GM18511 (cell line): ENCODE data around the gene PTHLH.

Experiments used
- ATAC-seq: cut with Tn5 transposase; IDR thresholded peaks from one replicate; pipeline ENCODE4 v1.9.1; 2021; ENCODE audit warnings: mild to moderate bottlenecking, moderate library complexity; ENCODE audit not compliant: unreplicated experiment

Gene PTHLH

DNA sequence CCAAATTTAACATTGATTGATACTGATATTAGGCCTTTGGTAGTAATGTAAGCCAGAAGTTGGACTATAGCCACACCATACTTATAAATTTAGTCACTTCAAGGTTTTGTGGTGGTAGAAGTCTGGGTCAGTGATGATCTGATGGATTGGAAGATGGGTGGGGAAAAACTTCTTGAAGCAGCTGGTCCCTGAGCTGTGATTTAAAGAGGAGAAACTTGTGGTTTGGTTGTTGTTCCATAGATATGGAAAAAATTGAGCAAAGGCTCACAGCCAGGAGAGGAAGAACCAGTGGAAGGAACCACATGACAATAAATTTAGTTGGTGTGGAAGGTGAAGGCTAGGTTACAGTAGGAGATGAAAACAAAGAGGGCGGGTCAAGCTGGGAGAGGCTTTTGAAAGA, 26.1 kb downstream of the PTHLH start:
- no peak for ATAC-seq

DNA sequence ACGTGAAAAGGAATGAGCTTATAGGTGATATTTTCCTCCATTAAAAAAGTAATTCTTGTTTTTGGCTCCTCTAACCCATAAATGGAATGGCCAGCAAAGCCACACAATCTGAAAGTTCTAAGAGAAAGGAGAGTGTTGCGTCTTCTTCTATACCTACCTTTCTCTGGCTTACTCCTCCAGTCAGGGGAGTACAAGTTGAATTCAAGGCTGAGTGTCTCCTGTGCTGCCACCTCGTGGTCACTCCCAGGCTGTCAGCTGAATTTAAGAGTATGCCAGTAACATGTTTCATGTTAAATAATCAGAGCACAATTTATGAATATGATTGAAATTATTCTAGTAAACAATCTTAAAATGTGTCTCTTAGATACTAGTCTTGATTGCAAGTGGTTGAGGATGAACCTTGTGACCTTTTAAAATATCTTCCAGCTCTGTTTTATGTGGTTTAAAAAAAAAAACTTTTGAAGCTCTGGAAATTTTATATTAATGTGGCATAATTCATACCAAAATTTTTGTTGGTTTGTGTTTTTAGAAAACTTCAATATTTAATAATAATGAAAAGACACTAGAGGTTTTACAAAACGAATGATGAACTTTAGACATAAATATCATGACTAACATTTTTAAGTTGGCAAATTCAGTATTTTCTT, 31.7 kb downstream of the PTHLH start:
- peak; percentile 89 for ATAC-seq

DNA sequence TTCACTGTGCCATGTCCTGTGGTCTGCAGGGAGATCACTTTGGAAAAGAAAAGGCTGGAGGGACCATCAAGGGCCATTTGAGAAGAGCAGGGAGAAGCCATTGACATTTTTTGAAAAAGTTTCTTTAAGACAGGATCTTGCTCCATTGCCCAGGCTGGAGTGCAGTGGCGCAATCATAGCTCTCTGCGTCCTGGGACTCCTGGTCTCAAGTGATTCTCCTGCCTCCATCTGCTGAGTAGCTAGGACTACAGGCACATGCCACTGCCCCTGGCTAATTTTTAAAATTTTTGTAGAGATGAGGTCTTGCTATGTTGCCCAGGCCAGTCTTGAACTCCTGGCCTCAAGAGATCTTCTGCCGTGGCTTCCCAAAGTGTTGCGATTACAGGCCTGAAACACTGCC, 32.3 kb downstream of the PTHLH start:
- ATAC-seq = no peak

DNA sequence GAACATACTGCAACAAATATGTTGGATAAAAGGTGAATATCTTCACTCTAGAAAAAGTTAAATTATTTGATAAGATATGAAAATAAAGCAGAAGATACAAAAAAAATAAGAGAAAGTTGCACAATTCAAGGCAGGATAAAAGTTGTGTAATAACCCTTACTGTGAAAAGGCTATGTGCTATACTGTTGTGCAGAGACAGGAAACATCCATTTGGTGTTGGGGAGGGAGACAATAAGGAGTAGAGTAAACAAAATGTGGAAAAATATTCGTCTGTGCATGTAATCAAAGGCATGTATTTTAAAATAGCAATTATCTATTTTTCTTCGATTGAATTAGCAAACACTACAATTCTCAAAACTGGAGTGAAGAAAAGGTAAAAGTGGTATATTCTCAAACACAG, 34.8 kb downstream of the PTHLH start:
- no peak for ATAC-seq

DNA sequence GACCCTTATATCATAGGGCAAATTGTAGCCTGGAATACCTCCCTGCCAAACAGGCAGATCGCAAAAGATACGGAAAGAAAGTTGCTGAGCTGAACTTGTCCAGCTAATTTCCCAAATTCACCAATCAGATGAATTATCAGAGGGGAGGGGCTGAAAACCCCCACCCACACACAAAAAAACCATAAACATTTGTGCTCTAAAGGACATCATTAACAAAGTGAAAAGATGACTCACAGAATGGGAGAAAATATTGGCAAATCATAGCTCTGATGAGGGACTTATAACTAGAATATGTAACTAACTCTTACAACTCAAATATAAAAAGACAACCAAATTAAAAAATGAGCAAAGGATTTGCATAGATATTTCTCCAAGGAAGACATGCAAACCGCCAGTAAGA, 36.3 kb downstream of the PTHLH start:
- ATAC-seq = no peak

DNA sequence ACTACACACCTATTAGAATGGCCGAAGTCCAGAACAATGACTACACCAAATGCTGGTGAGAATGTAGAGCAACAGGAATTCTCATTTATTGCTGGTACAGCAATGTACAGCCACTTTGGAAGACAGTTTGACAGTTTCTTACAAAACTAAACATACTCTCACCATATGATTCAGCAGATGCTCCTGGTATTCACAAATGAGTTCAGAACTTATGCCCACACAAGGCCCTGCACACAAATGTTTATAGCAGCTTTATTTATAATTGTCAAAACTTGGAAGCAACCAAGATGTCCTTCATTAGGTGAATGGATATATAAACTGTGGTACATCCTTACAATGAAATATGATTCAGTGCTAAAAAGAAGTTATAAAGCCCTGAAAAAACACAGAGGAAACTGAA, 38.3 kb downstream of the PTHLH start:
- no peak for ATAC-seq

DNA sequence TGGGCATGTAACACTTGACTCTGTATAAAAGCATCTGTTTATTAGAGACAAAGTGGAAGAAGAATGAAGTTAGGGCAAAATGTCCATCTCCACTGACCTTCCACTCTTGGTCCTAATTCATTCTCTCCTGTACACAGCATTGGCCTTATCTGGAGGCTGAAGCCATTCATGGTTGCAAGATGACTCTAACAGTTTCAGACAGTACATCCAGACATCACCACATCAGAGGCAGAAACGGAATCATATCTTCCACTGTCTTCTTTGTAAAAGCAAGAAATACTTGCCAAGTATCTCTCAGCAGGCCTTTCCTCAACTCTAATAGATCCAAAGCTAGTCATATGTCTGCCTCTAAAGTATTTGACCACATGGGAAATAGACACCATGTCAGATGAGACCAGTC, 41.1 kb downstream of the PTHLH start:
- ATAC-seq = no peak

DNA sequence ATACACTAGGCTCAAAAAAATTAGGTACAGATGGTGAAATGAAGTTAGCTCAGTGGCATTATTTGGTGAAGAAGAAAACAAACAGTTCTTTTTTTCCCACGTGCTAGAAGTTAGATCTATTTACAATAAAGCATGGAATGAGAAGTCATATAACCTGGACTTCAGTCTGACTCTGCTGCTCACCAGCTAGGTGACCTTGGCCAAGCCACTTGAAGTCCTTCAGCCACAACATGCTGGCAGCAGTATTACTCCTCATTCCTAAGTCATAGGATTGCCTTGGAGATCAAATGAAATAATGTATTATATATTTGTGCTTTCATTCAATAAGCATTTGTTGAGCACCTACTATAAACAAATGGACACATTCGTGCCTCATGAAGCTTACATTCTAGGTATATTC, 45.2 kb downstream of the PTHLH start:
- no peak for ATAC-seq

DNA sequence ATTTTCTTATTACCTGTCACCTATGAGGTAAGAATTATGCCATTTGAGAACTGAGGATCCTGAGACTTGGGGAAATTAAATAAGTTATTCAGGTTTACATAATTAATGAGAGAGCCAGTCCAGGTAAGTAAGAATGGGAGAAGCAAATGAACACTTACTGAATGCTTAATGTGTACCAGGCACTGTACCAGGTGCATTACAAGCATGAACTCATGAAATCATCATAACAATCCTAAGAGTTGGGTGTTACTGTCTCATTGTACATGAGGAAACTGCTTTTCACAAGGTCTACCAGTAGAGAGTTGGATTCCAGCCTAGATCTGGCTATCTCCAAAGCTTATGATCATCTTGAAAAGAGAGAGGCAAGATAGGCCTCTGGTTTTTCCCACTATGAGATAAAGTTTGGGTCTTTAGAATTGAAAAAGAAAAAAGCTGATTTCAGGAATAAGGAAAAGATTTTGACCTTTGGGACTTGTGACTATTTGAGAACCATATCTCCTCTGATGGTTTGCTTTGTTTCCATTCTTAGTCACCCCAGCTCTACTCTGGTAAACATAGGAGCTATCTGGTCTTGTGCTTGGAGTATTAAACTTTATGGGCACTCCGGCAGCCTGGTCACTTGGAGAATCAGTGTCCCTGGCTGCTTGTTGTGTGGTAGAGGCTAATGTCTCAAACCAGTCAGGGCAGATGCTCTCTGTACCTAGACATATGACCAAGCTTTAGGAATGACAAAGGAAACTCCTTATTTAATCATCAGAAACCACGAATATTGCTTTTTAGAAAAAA, 48.0 kb downstream of the PTHLH start:
- no peak for ATAC-seq

DNA sequence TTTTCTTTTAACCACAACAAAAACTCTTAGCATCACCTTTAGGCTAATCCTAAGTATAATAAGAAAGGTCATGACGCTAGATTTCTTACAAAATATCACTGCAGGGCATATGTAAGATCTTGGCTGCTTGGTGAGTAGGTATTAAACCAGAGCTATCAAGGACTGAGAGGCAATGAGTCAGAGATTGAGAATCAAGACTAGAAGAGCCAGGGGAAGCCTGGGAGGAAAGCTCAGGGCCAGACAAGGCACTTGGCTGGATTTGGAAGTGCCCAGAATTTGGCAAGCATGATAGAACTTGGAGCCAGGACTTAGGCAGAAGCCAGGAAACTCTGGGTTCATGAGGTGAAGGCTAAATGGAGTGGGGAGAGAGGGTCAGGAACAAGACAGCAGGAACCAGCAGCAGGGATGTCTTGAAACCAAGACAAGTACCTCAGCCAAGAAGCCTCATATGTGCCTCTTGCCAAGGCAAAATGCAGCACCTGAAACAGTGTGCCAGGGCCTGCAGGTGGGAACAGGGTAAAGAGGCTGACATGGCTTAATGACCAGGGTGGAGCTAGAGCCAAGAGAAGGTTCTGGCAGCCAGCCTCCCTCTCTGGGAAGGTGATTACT, 49.9 kb downstream of the PTHLH start:
- no peak for ATAC-seq

DNA sequence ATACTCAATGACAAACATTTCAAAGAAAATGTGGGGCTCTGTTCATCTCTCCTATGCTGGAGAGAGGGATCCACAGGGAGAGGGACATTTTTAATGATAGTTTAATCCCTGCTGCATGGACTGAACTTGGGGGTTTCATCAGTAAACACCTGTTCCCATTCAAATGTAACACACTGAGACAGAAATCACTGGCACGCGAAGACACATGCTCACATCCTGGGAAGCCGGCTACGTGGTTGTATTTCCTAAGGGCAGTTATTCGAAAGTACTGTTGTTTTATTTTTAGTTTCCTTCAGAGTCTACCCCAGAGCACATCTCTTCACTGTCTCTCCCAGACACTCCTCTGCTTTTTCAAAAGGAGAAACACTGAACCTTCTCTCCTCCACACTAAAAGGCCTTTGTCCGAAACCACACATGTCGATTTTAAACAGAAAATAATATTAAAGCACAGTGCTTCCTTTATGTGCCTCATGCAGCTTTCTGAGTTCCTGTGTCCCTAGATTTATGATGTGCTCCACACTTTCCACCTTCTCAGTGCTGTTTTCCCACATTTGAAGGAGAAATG, 52.8 kb downstream of the PTHLH start:
- ATAC-seq = no peak

DNA sequence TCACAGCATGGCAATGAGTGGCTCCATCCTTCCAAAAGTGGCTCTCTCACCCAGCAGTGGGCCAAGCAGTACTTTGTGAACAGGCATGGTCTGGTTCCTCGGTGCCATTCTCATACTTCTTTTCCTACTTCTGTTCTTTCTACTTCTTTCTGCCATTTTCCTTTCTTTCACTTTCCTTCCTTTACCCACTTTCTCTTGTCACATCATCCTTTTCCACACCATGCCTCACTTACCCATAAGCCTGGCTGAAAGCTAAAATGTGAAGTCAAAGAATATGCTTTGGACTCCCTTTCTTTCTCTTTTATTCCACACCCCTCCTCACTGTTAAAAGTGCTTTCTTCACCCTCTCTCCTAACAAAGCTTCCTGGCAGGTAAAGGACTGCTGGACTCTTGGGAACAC, 57.0 kb downstream of the PTHLH start:
- ATAC-seq = no peak

DNA sequence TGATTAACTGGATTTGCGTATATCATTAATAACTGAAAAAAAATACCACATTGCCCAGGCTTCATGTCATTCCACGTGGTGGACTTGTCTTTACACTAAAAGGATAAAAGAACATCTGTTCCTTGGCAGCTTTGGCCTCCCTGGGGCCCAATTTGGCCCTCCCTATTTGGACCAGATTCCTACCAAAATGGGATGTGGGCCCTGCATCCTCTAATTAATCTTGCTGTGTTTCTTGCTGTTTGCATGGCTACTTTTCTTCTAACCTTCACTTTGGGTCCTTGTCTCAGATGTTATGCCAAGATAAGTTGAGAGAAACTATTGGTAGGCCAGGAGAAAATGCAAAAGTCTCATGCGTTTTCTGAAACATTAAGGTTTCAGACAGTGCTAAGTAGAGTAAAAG, 57.5 kb downstream of the PTHLH start:
- no peak for ATAC-seq

DNA sequence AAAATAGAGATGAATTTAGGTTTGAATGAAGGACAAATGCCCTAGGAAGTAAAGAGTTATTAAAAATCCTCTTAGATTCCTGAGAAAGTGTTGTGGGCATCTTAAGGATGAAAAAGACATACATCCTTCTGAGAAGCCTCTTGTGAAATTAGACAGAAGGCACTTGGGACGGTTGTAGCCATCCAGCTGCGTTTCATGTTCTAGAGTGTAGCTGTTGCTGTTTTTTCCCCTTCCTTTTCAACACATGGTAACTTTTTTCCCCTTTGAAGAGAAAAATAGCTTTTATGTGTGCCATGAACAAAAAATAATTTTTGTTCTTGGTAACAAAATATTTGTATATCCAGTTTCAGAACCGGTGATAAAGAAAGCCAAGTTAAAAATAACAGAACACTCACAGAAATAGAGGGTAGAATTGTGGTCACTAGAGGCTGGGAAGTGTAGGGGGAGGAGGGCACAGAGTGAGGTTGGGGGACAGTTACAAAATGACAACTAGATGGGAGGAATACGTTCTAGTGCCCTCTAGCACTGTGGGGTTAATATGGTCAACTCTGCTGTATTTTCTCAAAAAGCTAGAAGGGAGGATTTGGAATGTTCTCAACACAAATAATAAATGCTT, 58.4 kb downstream of the PTHLH start:
- no peak for ATAC-seq

DNA sequence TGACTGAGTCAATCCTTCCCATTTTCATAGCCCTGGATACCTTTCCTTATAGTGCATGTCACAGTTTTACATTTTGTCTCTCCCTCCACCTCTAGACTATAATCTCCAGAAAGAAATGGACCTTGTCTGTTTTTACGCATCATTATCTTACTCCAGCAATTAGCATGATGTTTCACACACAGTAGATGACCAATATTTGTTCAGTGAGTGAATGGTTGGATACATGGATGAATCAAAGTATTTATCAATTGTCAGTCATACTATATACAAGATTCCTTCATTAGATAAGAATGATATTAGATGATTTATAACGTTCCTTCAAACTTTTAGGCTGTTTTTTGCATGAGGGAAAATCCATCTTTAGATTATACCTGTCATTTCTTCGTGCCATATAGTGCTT, 61.1 kb downstream of the PTHLH start:
- ATAC-seq = no peak
